ENCODE data around the gene TUSC2.
"Not testable (repeated sequence)": the region's sequence is repeated elsewhere in the genome, so short reads cannot be mapped to it uniquely, and the experiment has no call there.

The TUSC2 gene

DNA sequence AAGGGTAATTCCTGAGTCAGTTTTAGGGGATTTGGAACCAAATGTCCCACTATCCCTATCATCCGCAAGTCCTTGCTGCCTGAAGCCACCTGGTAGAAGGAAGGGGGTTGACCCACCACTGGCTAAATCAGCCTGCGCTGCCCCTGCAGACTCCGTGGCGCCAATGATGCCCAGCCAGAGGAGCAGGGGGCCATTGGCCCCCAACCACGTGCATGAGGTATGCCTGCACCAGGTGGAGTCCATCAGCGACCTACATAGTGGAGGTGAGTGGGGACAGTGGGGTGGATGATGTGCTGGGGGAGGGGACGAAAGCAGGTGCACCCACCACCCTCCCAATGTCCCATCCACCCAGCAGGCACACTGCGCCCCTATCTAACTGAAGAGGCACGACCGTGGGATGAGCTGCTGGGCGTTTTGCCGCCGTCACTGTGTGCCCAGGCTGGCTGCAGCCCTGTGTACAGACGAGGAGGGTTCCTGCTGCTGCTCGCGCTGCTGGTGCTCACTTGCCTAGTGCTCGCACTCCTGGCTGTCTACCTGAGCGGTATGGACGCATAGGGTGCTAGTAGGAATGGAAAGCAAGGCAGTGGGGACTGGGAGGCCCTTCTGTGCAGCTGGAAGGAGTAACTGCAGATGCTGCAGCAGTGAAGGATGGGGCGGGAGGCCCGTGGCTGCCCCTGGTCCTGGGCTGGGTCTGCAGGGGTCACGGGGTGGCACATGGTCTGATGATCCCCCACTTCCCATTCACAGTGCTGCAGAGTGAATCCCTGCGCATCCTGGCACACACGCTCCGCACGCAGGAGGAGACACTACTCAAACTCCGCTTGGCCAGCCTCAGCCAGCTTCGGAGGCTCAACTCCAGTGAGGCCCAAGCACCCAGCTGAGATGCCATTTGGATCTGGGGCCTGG lies 41.4 kb downstream of the TUSC2 start (continued):
- no peak for TF ChIP-seq KLF16 (tag by site-specific recombination; IDR thresholded peaks at IDR 0.05)

DNA sequence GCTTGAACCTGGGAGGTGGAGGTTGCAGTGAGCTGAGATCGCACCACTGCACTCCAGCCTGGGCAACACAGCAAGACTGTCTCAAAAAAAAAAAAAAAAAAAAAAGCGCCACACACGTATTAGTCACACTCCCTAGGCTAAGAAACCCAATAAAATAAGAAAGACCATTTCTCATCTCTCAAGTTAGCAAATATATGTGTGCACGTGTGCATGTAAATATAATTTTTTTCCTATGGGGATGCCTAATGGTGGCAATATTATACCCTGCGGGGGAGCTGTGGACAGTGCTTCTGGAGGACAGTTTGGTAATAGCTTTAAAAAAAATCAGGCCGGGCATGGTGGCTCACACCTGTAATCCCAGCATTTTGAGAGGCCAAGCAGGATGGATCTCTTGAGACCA lies 43.9 kb downstream of the TUSC2 start:
- H3K27ac ChIP-seq (ENCODE audit: extremely low read depth, low read depth, low read length); H3K4me1 ChIP-seq (ENCODE audit: control insufficient read depth, insufficient read depth, low read length); CTCF ChIA-PET; H3K4me3 ChIP-seq (ENCODE audit: low read depth, low read length); H3K9me3 ChIP-seq (ENCODE audit: control insufficient read depth, insufficient read depth, low read depth, low read length): not testable (repeated sequence)
- POLR2A ChIA-PET: interaction anchor here (0.6 to 1.1 kb wide), 3 partner anchors 13 to 49 kb away, joined by 3 to 8 read pairs (median 4); no protein-coding TSS in a partner anchor
- peaks cover 0 to 30% of the 10 kb centered on the region in 2 experiments; a peak in 1 of 3 replicates for H3K36me3 ChIP-seq (ENCODE audit: control insufficient read depth in 2 of 2, insufficient read depth in 1 of 2, low read length in 2 of 2)

DNA sequence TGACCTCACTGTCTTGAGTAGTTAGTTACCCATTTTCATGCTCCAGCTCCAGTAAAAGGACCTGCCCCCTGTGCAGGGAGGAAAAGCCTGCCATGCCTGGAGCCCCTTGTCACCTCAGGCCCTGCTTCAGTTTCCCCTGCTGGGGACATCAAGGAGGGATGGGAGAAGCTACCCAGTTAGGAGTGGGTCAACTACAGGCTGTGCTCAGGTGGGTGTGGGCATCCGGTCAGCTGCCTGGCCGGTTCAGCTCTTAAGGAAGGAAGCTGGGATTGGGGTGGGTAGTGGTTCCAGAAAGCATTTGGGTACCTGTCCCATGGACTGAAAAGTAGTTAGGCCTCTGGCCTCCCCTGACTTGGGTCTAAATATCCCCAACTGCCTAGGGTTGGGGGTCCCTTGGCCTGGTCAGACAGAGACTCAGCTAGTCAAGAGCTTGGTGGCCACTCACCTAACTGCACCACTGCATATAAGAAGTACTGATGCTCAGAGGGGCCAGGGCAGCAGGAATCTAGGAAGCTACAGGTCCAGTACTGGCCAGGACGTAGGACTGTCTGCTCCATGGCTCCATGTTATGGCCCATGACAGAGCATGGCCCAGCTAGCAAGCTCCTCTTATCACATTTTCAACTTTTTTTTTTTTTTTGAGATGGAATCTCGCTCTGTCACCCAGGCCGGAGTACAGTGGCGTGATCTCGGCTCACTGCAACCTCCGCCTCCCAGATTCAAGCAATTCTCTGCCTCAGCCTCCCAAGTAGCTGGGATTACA lies 48.6 kb downstream of the TUSC2 start:
- no peak overlapping the region for H3K27ac ChIP-seq (ENCODE audit: extremely low read depth, low read depth, low read length)
- no peak overlapping the region for H3K4me3 ChIP-seq (ENCODE audit: low read depth, low read length)
- POLR2A ChIA-PET: interaction anchor here (0.8 to 1.4 kb wide), 5 partner anchors 15 to 76 kb away, joined by 3 to 5 read pairs (median 4); partner anchors contain the start of genes HYAL3 and NAA80
- no peaks in the 10 kb centered on the region for H3K36me3 ChIP-seq (ENCODE audit: control insufficient read depth in 2 of 2, insufficient read depth in 1 of 2, low read length in 2 of 2)
- CTCF ChIA-PET: interaction anchor here (0.6 to 3.9 kb wide), 6 partner anchors 23 to 1333 kb away, joined by 3 to 18 read pairs (median 6); no protein-coding TSS in a partner anchor
- no peaks in the 10 kb centered on the region for H3K4me1 ChIP-seq (ENCODE audit: control insufficient read depth, insufficient read depth, low read length)
- H3K9me3 ChIP-seq (ENCODE audit: control insufficient read depth, insufficient read depth, low read depth, low read length): no peaks in the 10 kb centered on the region
- no peak for TF ChIP-seq ZXDB (tag by site-specific recombination; IDR thresholded peaks at IDR 0.05)
- no peak for TF ChIP-seq GLIS1 (tag by site-specific recombination; IDR thresholded peaks at IDR 0.05)
- TF ChIP-seq OVOL3 (tag by site-specific recombination; IDR thresholded peaks at IDR 0.05): no peak
- no peak for TF ChIP-seq REPIN1 (tag by site-specific recombination; IDR thresholded peaks at IDR 0.05; ENCODE audit: low read depth)
- TF ChIP-seq, protein P1, sequence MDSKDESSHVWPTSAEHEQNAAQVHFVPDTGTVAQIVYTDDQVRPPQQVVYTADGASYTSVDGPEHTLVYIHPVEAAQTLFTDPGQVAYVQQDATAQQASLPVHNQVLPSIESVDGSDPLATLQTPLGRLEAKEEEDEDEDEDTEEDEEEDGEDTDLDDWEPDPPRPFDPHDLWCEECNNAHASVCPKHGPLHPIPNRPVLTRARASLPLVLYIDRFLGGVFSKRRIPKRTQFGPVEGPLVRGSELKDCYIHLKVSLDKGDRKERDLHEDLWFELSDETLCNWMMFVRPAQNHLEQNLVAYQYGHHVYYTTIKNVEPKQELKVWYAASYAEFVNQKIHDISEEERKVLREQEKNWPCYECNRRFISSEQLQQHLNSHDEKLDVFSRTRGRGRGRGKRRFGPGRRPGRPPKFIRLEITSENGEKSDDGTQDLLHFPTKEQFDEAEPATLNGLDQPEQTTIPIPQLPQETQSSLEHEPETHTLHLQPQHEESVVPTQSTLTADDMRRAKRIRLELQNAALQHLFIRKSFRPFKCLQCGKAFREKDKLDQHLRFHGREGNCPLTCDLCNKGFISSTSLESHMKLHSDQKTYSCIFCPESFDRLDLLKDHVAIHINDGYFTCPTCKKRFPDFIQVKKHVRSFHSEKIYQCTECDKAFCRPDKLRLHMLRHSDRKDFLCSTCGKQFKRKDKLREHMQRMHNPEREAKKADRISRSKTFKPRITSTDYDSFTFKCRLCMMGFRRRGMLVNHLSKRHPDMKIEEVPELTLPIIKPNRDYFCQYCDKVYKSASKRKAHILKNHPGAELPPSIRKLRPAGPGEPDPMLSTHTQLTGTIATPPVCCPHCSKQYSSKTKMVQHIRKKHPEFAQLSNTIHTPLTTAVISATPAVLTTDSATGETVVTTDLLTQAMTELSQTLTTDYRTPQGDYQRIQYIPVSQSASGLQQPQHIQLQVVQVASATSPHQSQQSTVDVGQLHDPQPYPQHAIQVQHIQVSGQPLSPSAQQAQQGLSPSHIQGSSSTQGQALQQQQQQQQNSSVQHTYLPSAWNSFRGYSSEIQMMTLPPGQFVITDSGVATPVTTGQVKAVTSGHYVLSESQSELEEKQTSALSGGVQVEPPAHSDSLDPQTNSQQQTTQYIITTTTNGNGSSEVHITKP (tag by site-specific recombination; IDR thresholded peaks at IDR 0.05): no peak
- TF ChIP-seq ZNF596 (tag by site-specific recombination; IDR thresholded peaks at IDR 0.05): no peak
- TF ChIP-seq, protein P2, sequence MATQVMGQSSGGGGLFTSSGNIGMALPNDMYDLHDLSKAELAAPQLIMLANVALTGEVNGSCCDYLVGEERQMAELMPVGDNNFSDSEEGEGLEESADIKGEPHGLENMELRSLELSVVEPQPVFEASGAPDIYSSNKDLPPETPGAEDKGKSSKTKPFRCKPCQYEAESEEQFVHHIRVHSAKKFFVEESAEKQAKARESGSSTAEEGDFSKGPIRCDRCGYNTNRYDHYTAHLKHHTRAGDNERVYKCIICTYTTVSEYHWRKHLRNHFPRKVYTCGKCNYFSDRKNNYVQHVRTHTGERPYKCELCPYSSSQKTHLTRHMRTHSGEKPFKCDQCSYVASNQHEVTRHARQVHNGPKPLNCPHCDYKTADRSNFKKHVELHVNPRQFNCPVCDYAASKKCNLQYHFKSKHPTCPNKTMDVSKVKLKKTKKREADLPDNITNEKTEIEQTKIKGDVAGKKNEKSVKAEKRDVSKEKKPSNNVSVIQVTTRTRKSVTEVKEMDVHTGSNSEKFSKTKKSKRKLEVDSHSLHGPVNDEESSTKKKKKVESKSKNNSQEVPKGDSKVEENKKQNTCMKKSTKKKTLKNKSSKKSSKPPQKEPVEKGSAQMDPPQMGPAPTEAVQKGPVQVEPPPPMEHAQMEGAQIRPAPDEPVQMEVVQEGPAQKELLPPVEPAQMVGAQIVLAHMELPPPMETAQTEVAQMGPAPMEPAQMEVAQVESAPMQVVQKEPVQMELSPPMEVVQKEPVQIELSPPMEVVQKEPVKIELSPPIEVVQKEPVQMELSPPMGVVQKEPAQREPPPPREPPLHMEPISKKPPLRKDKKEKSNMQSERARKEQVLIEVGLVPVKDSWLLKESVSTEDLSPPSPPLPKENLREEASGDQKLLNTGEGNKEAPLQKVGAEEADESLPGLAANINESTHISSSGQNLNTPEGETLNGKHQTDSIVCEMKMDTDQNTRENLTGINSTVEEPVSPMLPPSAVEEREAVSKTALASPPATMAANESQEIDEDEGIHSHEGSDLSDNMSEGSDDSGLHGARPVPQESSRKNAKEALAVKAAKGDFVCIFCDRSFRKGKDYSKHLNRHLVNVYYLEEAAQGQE (tag by site-specific recombination; IDR thresholded peaks at IDR 0.05): no peak
- TF ChIP-seq ZNF114 (tag by site-specific recombination; IDR thresholded peaks at IDR 0.05): no peak
- TF ChIP-seq, protein P3, sequence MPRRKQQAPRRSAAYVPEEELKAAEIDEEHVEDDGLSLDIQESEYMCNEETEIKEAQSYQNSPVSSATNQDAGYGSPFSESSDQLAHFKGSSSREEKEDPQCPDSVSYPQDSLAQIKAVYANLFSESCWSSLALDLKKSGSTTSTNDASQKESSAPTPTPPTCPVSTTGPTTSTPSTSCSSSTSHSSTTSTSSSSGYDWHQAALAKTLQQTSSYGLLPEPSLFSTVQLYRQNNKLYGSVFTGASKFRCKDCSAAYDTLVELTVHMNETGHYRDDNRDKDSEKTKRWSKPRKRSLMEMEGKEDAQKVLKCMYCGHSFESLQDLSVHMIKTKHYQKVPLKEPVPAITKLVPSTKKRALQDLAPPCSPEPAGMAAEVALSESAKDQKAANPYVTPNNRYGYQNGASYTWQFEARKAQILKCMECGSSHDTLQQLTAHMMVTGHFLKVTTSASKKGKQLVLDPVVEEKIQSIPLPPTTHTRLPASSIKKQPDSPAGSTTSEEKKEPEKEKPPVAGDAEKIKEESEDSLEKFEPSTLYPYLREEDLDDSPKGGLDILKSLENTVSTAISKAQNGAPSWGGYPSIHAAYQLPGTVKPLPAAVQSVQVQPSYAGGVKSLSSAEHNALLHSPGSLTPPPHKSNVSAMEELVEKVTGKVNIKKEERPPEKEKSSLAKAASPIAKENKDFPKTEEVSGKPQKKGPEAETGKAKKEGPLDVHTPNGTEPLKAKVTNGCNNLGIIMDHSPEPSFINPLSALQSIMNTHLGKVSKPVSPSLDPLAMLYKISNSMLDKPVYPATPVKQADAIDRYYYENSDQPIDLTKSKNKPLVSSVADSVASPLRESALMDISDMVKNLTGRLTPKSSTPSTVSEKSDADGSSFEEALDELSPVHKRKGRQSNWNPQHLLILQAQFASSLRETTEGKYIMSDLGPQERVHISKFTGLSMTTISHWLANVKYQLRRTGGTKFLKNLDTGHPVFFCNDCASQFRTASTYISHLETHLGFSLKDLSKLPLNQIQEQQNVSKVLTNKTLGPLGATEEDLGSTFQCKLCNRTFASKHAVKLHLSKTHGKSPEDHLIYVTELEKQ (tag by site-specific recombination; IDR thresholded peaks at IDR 0.05; ENCODE audit: borderline replicate concordance): no peak
